H4 (cell line): Measurements from ENCODE around the gene METTL6. TPM values are rescaled to one million over a fixed set of nuclear protein-coding genes. Genes with fewer than 3 reads are reported as not detected.
"Not testable (repeated sequence)": the region's sequence is repeated elsewhere in the genome, so short reads cannot be mapped to it uniquely, and the experiment has no call there.

Experiments
- DNase-seq: peaks from one replicate; pipeline ENCODE4 v3.0.0-alpha.2; 2015; ENCODE audit warnings: low spot score
- total RNA-seq: library from RNA; depleted of rRNA; stranded (reverse); fragments of >200 nt; shearing (Covaris generic); gene quantifications from 2 replicates; pipeline ENCODE4 v1.2.3, GENCODE V29; 2014

Gene METTL6
- total RNA-seq, 1 experiment from 2014 or later: 34.0 TPM

DNA sequence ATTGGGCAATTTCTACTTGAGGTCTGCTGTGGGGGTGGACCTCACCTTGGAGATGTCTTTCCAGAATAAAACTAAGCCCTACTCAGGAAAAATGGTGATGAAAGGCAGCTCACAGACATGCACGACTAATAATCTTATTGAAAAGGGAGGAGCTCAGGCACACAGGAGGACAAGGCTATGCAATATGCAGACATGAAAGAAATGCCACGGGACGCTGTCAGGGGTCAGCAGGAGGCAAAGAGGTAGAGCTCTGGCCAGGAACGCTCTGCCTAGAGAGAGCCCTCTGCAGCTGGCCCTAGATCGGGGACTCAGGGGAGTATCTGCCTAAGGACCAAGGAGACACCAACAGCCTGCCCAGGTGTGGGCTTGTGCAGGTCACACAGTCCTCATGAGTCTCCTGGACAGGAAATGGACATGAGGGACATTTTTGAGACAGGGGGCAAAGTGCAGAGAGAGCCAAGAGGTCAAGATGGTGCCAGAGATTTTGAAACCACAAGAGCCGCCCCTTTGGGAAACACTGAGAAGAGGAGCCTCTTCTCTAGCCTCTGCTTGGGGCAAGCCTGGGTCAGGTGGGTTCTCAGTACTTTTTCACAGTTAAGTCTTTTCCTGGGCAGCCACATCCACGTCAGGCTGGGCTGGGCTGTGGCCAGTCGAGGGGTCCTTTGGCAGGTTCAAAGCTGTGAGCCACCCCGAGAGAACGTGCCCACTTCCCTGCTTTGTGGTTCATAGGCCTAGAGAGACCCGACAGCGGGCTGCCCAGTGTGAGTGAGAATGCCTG lies 23.3 kb upstream of the METTL6 start:
- no peak for DNase-seq

- DNase-seq: no peak
These were observed 22.3 kb upstream of the METTL6 start for GRCh38 chr3:15449489-15450224.

DNA sequence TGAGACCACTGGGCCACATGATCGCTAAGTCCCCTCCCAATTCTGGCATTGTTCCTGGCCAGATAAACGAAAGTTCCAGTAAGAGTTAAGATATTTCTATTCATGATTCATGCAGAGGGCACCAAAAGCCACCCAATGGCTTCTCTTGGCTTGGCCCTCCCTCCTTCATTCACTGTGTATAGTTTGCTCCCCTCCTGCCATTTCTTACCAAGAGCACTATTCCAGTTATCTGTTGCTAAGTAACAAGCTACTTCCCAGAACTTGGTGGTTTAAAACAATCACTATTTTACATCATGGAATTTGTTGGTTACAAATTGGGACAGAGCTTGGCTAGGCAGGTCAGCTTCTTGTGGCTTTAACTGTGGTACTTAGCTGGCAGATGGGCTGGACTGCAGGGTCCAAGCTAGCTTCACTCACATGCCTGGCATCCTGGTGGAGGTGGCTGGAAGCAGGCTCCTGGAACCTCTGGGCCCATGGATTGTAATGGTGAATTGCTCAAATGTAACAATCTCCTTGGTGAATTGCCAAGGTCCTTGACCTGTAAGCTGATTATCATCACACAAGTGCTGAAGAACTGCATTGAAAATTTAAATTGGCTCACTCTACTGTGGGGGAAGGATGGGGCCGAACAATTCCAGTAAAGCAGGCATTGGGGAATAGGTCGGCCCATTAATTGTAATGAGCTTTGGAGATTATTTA lies 16.6 kb upstream of the METTL6 start:
- DNase-seq: peak; percentile 17

GRCh38 chr3:15440891-15441290 lies 13.5 kb upstream of the METTL6 start:
- no peak for DNase-seq

DNA sequence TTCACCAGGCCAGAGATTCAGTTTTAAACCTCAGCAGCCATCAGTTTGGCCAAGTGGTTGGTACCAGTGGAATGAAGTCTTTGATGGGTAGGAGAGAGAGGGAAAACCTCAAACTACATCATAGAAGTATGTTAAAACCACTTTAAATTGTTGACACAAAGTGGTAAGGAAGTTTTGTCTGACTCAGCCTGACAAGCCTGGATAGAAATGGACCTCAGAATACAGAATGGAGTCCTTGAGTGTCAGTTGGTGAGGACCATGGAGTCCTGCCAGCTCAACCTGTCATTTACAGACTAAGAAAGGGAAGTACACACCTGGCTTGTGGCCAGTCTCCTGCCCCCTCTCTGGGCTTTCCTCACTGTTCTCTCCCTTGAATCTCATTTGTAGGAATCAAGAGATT lies 12.1 kb upstream of the METTL6 start:
- no peak for DNase-seq

DNA sequence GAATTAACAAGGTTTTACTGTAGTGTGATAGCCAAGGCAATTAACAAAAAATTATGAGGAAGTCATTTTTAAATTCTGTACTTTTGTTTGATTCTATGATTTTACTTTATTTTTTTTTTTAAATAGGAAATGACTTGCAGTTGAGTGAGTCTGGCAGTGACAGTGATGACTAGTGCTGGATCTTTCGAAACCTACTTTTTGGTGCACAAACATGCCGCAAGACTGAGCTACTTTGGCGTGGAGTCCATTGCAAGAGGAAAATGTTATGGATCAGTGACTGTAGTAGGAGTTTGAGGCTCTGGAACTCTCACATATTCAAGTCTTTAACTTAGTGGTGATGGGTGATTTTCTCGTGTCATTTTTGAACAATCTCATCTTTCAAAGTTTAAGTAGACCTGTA lies 11.6 kb upstream of the METTL6 start:
- no peak for DNase-seq

- DNase-seq: no peak
These were observed 8.9 kb upstream of the METTL6 start for GRCh38 chr3:15436246-15436645.

GRCh38 chr3:15434756-15435155 lies 7.4 kb upstream of the METTL6 start:
- no peak for DNase-seq

DNA sequence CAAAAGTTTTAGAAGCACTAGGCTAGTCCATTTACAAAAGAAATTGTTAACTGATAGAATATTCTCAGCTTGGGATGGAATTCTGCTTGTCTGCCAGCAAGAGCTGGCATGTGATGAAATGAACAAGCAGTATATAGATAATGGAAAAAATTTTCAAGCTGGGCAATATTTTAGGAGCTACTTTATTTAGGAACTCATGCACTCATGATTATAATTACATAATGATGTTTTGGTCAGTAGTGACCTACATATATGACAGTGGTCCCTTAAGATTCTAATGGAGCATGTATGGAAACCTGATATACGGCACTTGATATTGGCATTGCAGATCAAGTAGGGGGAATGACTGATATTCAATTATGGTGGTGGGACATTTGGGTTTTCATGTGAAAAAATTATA lies 6.2 kb upstream of the METTL6 start:
- DNase-seq: no peak

DNA sequence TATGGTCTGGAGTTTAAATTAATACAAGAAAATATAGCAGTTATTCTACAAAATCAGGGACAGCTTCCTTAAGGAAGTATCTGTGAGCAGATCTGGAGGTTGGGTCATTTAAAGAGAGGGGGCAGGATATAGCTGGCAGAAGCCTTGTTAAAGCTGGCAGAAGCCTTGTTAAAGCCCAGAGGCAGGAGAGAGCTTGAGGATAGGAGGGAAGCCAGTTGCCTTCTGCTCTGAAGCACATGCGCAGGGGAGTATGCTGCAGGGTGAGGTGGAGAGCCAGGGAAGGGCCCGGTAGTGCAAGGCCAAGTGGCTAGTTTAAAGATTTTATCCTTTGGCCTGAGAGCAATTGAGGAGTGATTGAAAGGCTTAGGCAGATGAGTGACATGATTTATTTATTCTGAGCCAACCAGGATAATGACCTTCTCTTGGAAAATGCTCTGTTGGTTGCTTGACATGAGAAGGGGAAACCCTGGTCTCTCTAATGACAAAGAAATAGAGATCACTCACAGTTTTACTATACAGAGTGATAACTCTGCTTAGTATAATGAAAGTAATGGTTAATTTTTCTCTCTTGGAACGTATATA lies 4.0 kb upstream of the METTL6 start:
- DNase-seq: no peak

GRCh38 chr3:15430624-15431023 lies 3.3 kb upstream of the METTL6 start:
- DNase-seq: no peak

GRCh38 chr3:15429080-15429479 lies 1.7 kb upstream of the METTL6 start:
- DNase-seq: no peak

DNA sequence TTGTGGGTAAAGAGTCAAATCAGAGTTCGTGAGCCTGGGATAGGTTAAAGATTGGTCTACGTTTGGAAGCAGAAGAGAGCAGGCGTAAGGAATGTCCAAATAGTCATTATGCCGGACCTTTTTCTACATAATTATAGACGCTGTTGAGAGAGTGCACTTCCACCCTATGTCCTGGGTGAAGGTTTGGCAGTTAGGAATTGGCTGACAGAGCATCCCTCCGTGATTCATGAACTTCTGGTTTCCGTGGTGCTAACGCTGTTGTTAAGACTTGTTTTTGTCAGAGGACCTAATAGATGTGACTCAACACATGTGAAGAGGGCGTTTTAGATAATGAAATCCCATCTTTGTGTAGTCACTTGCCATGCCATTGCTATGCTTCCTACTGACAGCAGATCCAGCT lies 1.2 kb upstream of the METTL6 start:
- DNase-seq: no peak

DNA sequence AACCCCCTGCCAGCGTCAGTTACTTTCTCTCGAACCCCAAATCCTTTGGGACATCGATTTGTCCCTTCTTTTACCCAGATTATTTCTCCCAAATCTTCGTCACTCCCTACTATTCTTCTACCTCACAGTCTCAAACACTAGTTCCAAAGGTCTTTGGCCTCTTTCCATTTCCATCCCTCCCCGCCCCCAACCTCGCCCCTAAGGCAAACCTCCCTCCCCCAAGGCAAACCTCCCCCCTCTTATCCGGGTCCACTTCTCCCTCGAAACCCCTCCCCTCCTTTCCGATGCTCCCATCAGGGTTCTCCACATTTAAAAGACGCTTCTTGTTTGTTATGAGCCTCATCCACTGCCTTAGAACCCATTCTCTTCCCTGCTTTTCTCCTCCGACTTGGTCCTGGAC lies 637 bp upstream of the METTL6 start:
- DNase-seq: no peak

GRCh38 chr3:15426579-15427118 lies 695 bp downstream of the METTL6 start:
- no peak for DNase-seq

DNA sequence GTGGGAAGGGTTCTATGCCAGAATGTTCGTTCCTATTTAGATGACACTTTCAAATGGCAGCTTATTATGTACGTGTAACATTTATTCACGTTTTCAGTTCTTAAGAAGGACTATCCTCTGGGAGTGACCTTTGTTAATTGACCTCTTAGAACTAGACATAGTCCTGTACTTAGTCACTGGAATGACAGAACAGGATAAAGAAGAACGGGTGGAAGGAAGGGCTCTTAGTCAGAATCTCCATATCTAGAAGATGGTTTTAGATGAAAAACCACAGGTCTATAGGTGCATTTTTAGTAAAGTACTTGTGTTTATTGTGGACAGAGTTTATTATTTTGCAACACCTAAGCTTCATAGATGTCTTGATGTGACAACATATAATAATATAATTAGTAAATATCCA lies 6.5 kb downstream of the METTL6 start:
- no peak for DNase-seq

DNA sequence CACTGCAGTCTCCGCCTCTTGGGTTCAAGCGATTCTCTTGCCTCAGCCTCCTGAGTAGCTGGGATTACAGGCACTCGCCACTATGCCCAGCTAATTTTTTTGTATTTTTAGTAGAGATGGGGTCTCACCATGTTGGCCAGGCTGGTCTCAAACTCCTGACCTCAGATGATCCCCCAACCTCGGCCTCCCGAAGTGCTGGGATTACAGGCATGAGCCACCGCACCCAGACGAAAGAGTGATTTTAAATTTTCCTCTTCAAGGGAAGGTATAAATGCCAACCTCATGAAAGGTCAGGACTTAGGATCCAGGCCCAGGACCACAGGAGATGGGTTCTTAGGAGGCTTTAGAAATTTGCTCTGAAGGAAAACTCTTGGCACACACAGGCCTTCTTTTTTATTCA lies 16.4 kb downstream of the METTL6 start:
- not testable (repeated sequence) for DNase-seq

GRCh38 chr3:15409774-15410173 lies 17.6 kb downstream of the METTL6 start:
- DNase-seq: no peak

- no peak for DNase-seq
These were observed 18.1 kb downstream of the METTL6 start for GRCh38 chr3:15409239-15409638.

DNA sequence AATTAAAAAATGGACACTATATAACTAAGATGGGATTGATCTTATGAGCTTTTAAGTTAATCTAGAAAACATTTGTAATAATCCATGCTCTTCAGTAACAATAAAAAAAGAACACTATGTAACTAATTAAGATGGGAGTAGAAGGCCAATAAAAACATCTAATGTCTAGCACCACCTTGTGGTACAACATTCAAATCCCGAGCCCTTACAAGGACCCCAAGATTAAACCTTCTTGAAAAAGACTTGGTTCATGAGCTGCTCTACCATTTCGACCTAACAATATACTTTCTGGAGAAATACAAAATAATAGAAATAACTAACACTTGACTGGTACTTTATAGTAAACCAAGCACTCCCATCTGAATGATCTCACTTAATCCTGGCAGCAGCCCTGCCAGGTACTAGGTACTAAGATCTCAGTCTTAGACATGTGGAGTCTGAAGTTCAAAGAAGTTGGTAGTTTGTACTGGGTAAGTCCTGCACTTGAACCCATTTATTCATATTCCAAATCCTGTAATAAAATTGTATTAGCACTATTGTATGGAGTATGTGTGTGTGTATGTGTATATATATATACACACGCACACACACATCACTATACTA lies 21.8 kb downstream of the METTL6 start:
- DNase-seq: peak; percentile 51

- DNase-seq: no peak
These were observed 22.6 kb downstream of the METTL6 start for GRCh38 chr3:15404767-15405166.

GRCh38 chr3:15403965-15404364 lies 23.4 kb downstream of the METTL6 start:
- no peak for DNase-seq
